WTC11 (cell line): ENCODE data around the gene MESD.

Experiments
- CBFB ChIP-seq: sonication (generic); formaldehyde crosslinking; IDR thresholded peaks from 2 replicates; pipeline ENCODE4 v1.8.1; 2022; ENCODE audit warnings: mild to moderate bottlenecking, low read depth, missing genetic modification reagents
- CTCF ChIP-seq: fragments of 200-600 bp; IDR thresholded peaks from 2 replicates; pipeline ENCODE4 v1.8.0; 2022; ENCODE audit warnings: antibody characterized with exemption
- E2F5 ChIP-seq: sonication (generic); formaldehyde crosslinking; IDR thresholded peaks from 2 replicates; pipeline ENCODE4 v1.8.1; 2022; ENCODE audit warnings: mild to moderate bottlenecking, moderate library complexity, missing genetic modification reagents

- TF ChIP-seq CTCF, result no peak
- no peak for TF ChIP-seq E2F5
- no peak for TF ChIP-seq CBFB (CRISPR knock-in tag)
Observed at GRCh38 chr15:80946576-80946975, 43.0 kb downstream of the MESD start.
